ENCODE results near the gene NUDT2.
A peak's percentile ranks its signal among the peaks of the same experiment; 100 is the strongest.

Gene NUDT2

DNA sequence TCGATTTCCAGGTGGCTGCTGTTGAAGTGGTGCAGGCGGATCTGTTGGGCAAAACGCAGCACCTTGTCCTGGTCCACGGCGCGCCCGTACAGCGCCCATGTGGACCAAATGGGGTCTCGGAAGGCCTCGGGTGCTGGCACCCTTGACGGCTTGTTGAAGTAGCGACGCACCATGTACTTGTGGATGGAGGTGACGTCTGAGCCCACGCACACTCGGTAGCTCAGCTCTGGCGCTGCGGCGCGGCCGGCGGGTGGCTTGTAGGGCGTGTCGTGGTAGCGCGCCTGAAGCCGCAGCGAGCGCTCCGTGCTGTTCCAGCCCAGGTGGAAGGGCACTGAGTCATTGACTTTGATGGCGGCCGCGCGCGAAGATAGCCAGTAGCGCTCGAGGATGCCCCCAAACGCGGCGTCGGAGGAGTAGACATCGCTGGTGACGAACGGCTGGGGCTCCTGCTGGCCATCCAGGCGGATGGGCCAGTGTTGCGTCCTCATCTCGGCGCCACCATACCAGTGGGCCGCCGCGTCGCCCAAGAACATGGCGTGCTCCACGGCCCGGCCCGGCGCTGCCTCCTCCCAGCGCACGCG is 42.6 kb downstream of the NUDT2 start:
- DNase-seq: no peak

DNA sequence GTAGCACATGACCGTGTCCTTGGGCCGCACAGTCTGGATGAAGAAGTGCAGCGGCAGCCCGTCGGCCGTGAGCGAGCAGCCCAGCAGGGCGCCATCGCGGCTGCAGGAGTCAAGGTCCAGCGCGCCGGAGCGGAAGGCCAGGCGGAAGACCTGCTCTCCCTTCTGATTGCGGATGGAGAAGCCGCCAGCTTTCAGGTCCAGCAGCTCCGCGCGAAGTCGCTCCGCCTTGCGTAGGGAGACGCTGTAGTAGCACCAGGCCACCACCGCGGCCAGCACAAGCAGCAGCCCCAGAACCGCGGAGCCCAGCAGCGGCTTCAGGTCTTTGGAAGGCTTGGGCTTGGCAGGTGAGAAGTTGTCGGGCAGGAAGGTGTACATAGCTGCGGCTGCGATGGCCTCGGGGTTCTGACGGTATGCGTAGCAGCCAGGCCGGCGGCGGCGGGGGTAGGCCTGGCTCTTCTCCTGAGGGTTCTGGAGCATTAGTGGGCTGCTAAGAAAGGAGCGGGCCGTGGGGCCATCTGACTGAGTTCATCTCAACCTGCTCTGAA is 43.2 kb downstream of the NUDT2 start:
- no peak for DNase-seq

GRCh38 chr9:34373749-34374148 is 44.4 kb downstream of the NUDT2 start:
- DNase-seq: no peak

GRCh38 chr9:34374339-34374738 is 45.0 kb downstream of the NUDT2 start:
- no peak for DNase-seq

DNA sequence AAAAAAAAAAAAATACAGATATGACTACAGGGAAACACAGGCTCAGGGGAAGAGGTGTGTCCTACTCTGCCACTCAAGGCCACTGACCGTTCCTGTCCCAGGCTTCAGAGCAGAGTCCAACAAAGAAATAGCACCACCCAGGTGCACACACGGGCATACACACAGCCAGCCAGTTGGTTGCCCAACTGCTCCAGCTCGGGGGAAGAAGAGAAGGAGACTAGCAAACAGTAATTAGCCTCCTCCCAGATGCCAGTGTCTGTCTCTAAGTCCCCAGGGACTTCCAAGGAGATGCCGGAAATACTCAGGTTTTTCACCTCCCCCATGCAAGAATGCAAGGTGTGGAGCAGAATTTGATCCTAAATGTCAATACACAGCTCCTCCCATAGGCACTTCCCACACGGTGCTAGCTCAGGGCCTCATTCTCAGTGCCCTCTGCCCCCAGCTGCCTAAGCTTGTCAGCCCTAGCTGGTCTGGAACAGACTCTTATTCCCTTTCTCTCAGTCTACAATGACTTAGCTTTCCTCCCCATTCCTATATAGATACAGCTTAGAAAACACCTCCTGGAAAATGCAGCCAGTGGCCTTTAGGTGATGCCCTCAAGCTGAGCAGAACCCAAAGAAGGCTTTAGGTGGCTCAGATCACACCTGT is 45.7 kb downstream of the NUDT2 start:
- no peak for DNase-seq

DNA sequence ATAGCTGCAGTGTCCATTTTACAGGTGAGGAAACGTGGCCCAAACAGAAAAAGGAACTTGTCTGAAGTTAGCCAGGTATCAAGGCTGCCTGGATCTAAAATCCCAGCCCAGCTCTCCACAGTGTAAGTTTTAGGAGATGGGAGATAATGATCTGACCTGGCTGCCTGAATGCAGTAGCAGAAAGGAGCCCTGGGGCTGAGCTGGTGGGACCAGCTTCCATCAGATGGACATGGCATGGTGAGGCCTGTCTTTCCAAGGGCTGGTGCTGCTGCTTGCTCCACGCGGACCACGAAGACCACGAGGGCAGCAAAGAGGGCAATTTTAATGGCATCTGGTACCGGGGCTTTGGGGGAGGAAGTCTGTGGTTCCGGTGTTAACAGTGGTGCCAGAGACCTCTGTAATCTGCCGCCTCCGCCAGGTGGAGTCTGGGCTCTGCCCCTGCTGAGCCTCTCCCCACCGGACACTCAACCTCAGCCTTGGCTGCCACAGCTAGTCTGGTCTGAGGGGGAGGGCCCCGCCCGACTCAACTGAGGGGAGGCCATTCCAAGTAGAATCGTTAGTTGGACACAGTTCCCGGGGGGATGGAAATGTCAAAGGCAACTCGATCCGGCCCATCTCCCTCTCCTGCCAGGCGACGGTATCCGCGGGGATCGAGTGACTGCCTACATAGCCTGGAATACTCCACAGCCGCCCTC is 46.7 kb downstream of the NUDT2 start:
- peak; percentile 41 to 51 for DNase-seq

DNA sequence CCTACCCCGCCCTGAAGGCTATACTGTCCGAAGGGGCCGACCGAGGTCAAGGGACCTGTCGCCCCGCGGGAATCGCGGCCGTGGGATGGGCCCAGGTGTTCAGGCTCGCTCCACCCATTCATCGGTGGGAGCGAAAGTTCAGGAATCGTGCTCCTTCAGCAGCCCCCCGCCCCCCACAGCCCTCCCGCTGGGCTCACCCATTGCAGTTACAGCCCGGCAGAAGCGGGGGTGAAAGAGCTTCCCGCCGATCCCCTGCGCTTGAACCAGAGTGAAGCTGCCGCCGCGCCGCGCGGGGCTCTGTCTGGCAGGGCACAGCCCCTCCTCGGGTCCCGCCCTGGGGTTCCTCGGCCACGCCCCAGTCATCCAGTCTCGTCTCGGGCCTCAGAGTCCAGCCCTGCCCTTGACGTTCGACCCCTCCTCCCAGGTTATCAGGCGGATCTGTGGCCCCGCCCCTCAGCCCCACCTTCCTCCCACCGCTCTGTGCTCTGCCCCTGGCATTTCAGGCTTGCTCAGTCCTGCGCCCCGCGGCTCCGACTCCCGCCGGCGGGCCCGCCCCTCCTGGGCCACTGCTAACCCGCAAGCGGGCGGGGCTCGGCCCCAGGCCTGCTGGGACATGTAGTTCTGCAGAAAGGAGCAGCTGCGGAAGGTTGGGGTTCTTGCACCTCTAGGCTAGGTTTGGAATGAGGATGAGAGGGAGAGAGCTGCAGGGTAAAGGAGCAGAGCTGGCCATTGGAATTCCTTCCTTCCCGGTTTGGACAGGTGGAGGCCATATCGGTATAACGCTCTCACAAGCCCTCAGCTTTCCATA is 47.4 kb downstream of the NUDT2 start, which contains the start of gene MYORG:
TSS of gene MYORG (minus strand) at position 303 of the 808 bp plus-strand sequence. CDS start 3,955 bp downstream, outside the sequence.
- DNase-seq: peak; percentile 99

- DNase-seq: no peak
Observed at GRCh38 chr9:34377404-34377746, 48.0 kb downstream of the NUDT2 start.

- DNase-seq: no peak
Observed at GRCh38 chr9:34378376-34379060, 49.1 kb downstream of the NUDT2 start.

DNA sequence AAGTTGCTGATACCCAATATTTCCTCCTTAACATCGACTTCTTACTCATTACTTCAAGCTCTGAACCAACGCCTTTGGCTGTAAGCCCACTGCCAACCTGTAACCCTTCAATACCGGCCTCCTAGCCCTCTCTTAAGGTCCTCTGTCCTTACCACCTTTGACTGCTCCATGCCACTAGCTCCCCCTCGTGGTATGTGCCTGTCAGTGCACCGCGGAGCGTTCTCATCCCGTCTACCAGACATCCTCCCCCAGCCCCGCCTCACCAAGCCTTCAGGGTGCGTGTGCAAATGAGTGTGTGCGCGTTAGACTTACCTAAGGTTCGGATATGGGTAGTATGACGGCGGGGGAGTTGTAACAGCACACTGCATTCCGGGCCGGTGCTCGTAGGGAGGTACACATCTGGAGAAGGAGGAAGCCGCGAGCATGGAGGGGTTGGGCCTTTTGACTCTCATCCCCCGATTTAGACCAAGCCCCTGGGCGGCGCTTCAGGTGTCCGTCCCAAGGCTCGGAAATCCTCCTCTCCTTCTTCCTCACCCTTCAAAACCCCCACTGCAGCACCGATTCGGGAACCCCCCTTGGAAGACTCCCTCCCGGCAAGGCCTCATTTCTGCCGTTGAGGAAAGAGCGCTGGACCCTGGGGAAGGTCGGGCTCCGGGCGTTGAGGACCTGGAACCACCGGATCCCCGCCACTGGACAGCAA is 50.1 kb downstream of the NUDT2 start:
- DNase-seq: peak; percentile 94 to 96

GRCh38 chr9:34380034-34380510 is 50.7 kb downstream of the NUDT2 start:
- DNase-seq: peak in 1 of 2 experiments; percentile 8

- DNase-seq: peak; percentile 77 to 79
Observed at GRCh38 chr9:34380511-34381315, 51.3 kb downstream of the NUDT2 start.

- DNase-seq: no peak
Observed at GRCh38 chr9:34381323-34381722, 52.0 kb downstream of the NUDT2 start.

DNA sequence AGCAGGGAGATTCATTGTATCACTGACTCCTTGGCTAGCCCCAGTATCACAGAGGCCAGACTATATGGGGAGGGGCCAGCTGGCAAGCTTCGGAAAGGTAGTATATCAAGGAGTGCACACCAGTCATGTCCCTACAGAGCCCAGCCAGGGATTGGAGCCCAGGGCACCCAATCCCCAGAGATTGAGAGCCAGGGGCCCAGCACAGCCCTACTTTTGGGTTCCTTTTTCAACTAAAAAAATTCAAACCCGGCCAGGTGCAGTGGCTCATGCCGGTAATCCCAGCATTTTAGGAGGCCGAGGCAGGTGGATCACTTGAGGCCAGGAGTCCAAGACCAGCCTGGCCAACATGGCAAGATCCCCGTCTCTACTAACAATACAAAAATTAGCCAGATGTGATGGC is 52.7 kb downstream of the NUDT2 start:
- no peak for DNase-seq

DNA sequence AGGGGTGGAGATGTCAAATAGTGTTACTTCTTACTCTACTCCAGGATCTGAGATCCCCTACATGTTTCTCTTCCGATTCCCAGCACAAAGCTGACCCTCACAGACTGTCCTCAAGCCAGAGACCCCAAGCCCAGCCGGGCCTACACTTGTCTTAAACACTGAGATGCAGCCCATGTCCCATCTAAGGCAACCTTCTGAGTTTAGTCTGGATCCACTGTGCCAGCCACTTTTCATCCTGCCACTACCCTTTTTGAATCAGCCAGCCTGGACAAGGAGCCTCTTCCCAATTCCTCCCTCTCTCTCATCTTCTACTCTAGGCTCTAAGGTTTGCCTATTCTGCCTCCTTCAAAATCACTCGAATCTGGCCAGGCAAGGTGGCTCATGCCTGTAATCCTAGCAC is 53.5 kb downstream of the NUDT2 start:
- no peak for DNase-seq

DNA sequence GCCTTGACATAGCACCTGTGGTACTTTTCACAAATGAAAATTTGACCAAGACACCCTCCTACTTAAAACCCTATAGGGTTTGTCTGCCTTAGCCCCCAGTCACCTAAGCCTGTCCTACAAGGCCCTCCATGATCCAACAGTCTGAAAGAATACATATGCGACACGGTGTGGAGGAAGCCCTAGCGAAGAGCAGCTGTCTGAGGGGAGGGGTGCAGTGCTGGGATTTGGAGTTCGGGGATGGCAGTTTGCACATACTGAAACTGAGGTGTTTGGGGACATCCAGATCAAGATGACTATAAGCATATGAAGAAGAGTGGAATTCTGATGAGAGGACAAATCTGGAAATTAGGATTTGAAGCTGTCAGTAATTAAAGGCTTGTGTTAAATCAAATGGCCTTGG is 54.5 kb downstream of the NUDT2 start:
- no peak for DNase-seq

- DNase-seq: no peak
Observed at GRCh38 chr9:34384368-34385165, 55.2 kb downstream of the NUDT2 start.

GRCh38 chr9:34385561-34386230 is 56.3 kb downstream of the NUDT2 start:
- no peak for DNase-seq

DNA sequence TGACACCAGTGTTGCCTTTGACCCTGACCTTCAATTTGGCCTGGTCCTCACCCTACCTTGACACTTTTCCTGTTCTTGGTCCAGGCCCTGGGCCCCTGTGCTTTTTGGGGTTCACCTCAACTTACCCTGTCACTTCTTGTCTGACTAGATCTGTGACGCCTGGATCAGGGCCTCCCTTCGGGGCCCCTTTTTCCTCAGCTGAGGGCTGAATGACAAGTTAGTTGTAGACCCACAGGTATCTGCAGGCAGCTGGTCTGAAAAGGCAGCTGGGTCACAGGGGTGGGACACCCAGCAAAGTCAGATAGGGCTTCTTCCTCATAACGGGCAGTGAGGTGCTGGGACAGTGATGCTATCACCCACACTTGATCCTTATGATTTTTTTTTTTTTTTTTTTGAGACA is 57.3 kb downstream of the NUDT2 start:
- no peak for DNase-seq
